ENCODE data around the gene C9orf43. TPM values are rescaled to one million over a fixed set of nuclear protein-coding genes. Genes with fewer than 3 reads are reported as not detected.

Gene C9orf43
- total RNA-seq, 1 experiment from 2014 or later = 1.9 TPM

DNA sequence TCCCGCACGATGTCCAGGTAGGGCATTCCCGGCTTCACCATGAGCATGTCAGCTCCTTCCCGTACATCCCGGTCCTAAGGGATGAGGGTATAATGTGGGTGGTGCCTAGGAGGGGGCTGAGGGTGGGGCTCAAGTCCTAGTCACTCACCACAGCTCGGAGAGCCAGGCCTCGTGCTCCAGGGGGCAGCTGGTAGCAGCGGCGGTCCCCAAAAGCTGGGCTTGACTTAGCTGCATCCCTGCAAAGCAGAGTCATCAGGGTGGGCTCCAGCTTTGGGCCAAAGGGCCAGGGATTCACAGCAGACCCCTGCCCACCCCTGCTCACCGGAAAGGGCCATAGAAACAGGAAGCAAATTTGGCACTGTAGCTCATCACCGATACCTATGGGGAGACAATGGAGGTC lies 21.1 kb upstream of the C9orf43 start:
- Histone ChIP-seq H3K27me3 (replicated peaks; ENCODE audit: control insufficient read depth, insufficient read depth, low read length) (no peaks in the 10 kb centered on the region), H3K4me1 (peaks cover 28% of the 10 kb centered on the region), H3K9me3 (no peaks in the 10 kb centered on the region), H3K4me3 (ENCODE audit: low read depth, low read length) (no peak overlapping the region), H3K36me3 (ENCODE audit: control insufficient read depth, insufficient read depth, low read length) (0 out of 2 replicates have a peak, but pooled peaks cover 4% of the 10 kb centered on the region)
- Mint-ChIP-seq H3K4me1 (ENCODE audit: low read depth, unreplicated experiment) (peaks cover 32% of the 10 kb centered on the region), H3K27ac (ENCODE audit: unreplicated experiment) (no peak overlapping the region), H3K36me3 (ENCODE audit: insufficient read depth, unreplicated experiment) (peaks cover 58% of the 10 kb centered on the region), H3K27me3 (ENCODE audit: insufficient read depth, unreplicated experiment) (no peaks in the 10 kb centered on the region), H3K9me3 (ENCODE audit: unreplicated experiment) (peaks cover 11% of the 10 kb centered on the region), H3K4me3 (ENCODE audit: unreplicated experiment) (no peak overlapping the region)
- intact Hi-C loops (cut with micrococcal nuclease; ENCODE audit: unreplicated experiment) = no loop called here
- POLR2A ChIA-PET = no interaction called here
- BruUV-seq (replicated peaks) = no TSS peak
- no peak for TF ChIP-seq CTCF (IDR thresholded peaks at IDR 0.05; ENCODE audit: insufficient read depth in 1 of 2, low read depth in 1 of 2, low read length in 1 of 2, severe bottlenecking in 1 of 2, unreplicated experiment in 1 of 2)
- CTCF ChIA-PET = interaction anchor here (1.3 kb wide), 1 partner anchor 12 kb away, joined by 4 read pairs; the partner anchor contains the start of gene ALAD
- peak in 1 of 2 experiments; percentile 25 for DNase-seq

GRCh38 chr9:113390192-113390960 lies 20.2 kb upstream of the C9orf43 start:
- Histone ChIP-seq H3K9me3 (no peaks in the 10 kb centered on the region), H3K4me3 (ENCODE audit: low read depth, low read length) (no peak overlapping the region), H3K36me3 (ENCODE audit: control insufficient read depth, insufficient read depth, low read length) (0 out of 2 replicates have a peak, but pooled peaks cover 4% of the 10 kb centered on the region), H3K4me1 (peaks cover 28% of the 10 kb centered on the region), H3K27me3 (replicated peaks; ENCODE audit: control insufficient read depth, insufficient read depth, low read length) (no peaks in the 10 kb centered on the region)
- H3K27ac Mint-ChIP-seq (ENCODE audit: unreplicated experiment) = no peak overlapping the region
- TF ChIP-seq CTCF (IDR thresholded peaks at IDR 0.05; ENCODE audit: insufficient read depth in 1 of 2, low read depth in 1 of 2, low read length in 1 of 2, severe bottlenecking in 1 of 2, unreplicated experiment in 1 of 2) = no peak
- H3K27me3 Mint-ChIP-seq (ENCODE audit: insufficient read depth, unreplicated experiment) = no peaks in the 10 kb centered on the region
- H3K36me3 Mint-ChIP-seq (ENCODE audit: insufficient read depth, unreplicated experiment) = peaks cover 56% of the 10 kb centered on the region
- intact Hi-C loops (cut with micrococcal nuclease; ENCODE audit: unreplicated experiment) = no loop called here
- DNase-seq = no peak
- no TSS peak for BruUV-seq (replicated peaks)
- no peak overlapping the region for H3K4me3 Mint-ChIP-seq (ENCODE audit: unreplicated experiment)
- ChIA-PET CTCF (interaction anchor here (1.3 kb wide), 1 partner anchor 11 kb away, joined by 4 read pairs; the partner anchor contains the start of gene ALAD), POLR2A (no interaction called here)
- peaks cover 27% of the 10 kb centered on the region for H3K4me1 Mint-ChIP-seq (ENCODE audit: low read depth, unreplicated experiment)
- H3K9me3 Mint-ChIP-seq (ENCODE audit: unreplicated experiment) = peaks cover 11% of the 10 kb centered on the region

- BruUV-seq (replicated peaks) = no TSS peak
- CTCF ChIA-PET = no interaction called here
- peaks cover 21% of the 10 kb centered on the region for H3K4me1 ChIP-seq
- Mint-ChIP-seq H3K27ac (ENCODE audit: unreplicated experiment) (no peak overlapping the region), H3K36me3 (ENCODE audit: insufficient read depth, unreplicated experiment) (peaks cover 58% of the 10 kb centered on the region), H3K4me3 (ENCODE audit: unreplicated experiment) (no peak overlapping the region), H3K27me3 (ENCODE audit: insufficient read depth, unreplicated experiment) (no peaks in the 10 kb centered on the region), H3K4me1 (ENCODE audit: low read depth, unreplicated experiment) (peaks cover 28% of the 10 kb centered on the region), H3K9me3 (ENCODE audit: unreplicated experiment) (peaks cover 5% of the 10 kb centered on the region)
- POLR2A ChIA-PET = no interaction called here
- intact Hi-C loops (cut with micrococcal nuclease; ENCODE audit: unreplicated experiment) = no loop called here
- no peak overlapping the region for H3K4me3 ChIP-seq (ENCODE audit: low read depth, low read length)
- H3K36me3 ChIP-seq (ENCODE audit: control insufficient read depth, insufficient read depth, low read length) = 0 out of 2 replicates have a peak, but pooled peaks cover 4% of the 10 kb centered on the region
- TF ChIP-seq CTCF (IDR thresholded peaks at IDR 0.05; ENCODE audit: insufficient read depth in 1 of 2, low read depth in 1 of 2, low read length in 1 of 2, severe bottlenecking in 1 of 2, unreplicated experiment in 1 of 2) = no peak
- H3K27me3 ChIP-seq (replicated peaks; ENCODE audit: control insufficient read depth, insufficient read depth, low read length) = no peaks in the 10 kb centered on the region
- no peaks in the 10 kb centered on the region for H3K9me3 ChIP-seq
- no peak for DNase-seq
These were observed 18.6 kb upstream of the C9orf43 start for GRCh38 chr9:113391917-113392316.

Data from Caco-2 (cell line).